Raji (cell line): Measurements from ENCODE around the gene NECAB2.

Experiments used
- POLR2A ChIP-seq: IDR thresholded peaks from 2 replicates; pipeline ENCODE4 v1.6.1; 2011; ENCODE audit warnings: low read depth, low read length, control low read depth; ENCODE audit not compliant: insufficient read depth

Gene NECAB2

DNA sequence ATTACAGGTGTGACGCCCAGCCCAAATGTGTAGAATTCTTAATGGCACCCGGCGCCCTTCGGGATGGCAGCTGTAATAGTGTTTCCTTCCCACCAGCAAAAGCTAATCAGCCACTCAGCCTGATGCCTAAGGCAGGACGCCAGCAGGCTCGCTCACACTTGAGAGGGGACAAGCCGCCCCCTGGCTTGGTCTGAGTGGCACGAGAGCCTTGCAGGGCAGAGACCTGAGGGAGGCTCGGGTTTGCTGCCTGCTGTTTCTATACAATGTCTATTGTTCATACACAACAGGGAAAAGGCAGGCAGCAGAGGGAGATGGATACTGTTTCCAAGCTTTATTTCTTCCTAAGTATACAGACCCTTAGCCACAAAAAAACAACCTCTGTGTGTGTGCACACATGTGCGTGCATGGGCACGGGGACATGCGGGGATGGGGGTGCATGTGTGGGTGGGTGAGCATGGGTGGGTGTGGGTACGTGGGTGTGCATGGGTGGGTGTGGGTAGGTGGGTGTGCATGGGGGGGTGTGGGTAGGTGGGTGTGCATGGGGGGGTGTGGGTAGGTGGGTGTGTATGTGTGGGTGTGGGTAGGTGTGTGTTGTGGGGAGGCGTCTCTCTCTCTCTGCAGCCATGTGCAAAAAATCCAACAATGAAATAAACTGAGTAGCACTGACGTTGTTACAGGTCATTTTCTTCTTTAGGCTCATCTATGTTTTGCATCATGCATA, 64.6 kb downstream of the NECAB2 start:
- TF ChIP-seq POLR2A: no peak

DNA sequence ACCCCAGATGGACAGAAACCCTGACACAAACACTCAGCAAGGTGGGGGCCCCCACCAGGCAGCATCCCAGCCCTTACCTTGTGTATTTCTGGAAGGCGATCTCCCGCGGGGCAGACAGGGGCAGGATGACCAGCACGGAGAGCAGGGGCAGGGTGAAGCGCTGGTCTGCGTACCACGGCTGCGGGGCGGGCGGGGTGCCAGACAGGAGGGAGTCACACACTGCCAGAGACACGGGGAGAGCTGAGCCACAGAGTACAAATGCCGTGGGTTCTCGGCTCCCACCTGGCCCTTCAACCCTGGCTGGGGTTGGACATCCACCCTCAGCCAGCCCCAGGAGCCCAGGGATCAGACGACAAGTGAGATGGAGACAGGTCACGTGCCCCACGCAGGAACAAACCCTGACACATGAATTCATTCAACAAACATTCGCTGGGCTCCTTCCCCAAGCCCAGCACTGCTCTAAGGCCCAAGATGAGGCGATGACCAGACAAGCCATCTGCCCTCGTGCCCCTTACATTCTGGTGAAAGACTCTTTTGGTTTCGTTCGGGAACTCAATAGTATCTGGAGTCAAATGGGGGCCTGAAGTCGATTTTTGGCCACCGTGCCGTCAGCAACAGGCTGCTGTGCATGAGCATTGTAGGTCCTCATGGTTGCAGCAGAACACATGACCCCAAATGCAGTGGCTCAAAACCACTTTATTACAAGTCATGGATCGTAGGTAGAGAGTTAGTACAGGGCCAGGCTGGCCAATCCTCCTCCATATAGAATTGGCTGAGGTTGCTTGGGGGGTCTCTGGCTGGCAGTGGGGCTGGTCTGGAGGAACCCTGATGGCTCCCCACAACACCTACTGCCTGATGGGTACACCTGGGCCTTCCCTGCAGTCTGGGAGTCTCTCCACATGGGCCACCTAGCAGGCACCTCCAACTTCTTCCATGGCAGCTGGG, 65.5 kb downstream of the NECAB2 start:
- no peak for TF ChIP-seq POLR2A

DNA sequence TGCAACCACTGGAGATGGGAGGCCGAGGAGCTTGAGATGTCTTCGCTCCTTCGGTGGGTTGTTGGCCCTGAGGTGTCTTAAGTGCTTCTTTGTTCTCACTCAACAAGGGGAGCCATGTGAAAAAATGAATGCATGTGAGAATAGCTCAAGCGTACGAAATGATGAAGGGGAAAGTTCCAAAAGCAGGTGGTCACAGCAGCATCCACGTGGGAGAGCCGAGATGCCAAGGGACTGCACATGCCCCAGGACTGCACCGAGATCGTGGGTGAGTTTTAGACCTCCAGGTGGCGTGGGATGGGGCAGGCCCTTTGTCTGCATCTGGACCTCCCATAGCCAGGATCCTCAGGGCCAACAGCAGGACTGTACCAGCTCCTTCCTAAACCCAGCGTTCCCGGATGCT, 66.5 kb downstream of the NECAB2 start:
- no peak for TF ChIP-seq POLR2A

DNA sequence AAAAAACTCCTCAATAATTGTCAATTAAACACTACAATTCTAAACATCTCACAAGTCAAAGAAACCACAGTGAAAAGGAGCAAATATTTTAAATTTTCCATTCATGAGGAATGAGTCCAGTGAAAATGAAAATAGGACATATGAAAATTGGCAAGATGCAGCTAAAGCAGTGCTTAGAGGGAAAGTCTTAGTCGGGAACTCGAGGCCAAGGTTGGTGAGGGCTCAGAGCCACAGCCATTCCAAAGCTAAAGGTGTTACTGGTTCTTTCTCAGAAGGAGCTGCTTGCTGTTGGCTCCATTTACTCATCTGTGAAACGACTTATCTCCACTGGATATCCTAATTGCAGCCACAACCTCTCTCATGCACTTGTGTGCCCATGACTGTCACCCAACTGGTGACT, 68.1 kb downstream of the NECAB2 start:
- TF ChIP-seq POLR2A: no peak

DNA sequence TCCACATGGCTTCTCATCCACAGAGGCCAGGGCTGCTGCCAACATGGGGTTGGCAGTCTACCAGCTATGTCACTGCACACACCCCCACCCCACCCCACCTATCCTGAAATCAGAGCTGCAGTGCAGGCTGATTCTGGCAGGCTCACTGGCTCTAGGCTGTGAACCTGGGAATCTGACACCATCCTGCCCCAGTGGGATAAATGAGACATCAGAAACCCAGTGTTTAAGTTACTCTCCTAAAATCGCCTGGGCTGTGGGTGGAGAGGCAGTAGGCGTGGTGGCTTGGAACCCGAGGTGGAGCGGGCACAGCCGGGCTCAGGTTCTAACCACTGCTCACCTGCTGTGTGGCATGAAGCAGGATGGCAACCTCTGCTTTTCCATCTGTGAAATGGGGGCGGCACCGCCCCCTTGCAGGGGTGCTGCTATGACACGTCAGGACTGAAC, 69.0 kb downstream of the NECAB2 start:
- no peak for TF ChIP-seq POLR2A

DNA sequence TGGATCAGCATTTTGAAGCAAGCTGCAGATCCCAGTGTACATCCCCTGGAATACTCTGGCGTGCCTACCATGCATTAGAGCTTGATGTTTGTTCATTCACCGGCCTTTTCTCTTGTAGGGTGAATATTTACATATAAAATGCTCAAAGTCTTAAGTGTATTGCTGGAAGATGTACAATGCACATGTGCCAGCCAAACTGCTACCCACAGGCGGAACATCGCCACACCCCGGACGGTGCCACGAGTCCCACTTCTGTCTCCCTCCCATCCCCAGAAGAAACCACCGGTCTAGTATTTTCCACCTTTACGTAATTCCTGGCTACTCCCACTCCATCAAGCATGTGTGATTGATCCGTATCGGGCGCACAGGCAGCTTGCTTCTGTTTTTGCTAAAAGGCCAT, 70.4 kb downstream of the NECAB2 start:
- no peak for TF ChIP-seq POLR2A

DNA sequence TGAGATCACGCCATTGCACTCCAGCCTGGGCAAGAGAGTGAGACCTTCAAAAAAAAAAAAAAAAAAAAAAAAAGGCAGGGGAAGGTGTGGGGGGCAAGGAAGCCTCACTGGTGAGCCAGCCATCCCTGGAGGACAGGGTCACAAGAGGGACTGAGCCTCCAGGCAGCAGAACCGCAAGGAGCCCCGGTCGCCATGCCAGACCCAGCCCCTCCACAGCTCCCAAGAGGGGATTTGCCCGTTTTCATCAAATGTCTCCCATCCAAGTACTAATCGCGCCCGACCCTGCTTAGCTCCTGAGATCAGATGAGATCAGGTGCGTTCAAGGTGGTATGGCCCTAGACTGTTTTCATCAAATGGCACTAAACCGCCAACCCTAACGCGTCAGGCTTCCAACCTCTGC, 71.7 kb downstream of the NECAB2 start:
- no peak for TF ChIP-seq POLR2A

DNA sequence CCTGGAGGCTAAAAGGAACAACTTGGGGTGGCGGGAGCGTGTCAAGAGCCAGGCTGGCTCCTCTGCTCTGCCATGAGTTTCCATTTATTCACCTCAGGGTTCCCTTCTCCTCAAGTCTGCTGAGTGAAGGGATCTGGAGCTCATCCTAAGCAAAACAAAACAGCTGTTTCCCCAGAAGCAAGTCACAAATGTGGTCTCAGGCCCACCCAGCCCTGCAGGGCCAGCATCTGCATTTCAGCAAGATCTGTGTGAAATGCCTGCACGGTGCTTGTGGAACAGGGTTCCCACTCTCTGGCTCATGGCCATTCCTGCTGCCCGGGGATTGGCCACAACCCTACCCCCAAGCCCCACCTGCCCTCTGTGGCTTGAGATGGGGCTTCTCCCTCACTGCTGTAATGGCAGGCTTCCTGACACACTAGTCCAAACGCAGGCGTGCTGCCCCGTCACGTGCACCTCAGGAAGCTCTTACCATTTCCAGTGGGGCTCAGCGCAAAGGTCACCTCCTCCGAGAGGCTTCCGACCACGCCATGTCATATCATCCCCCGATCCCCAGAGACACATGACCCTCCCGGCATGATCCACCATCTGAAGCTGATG, 72.3 kb downstream of the NECAB2 start:
- no peak for TF ChIP-seq POLR2A

DNA sequence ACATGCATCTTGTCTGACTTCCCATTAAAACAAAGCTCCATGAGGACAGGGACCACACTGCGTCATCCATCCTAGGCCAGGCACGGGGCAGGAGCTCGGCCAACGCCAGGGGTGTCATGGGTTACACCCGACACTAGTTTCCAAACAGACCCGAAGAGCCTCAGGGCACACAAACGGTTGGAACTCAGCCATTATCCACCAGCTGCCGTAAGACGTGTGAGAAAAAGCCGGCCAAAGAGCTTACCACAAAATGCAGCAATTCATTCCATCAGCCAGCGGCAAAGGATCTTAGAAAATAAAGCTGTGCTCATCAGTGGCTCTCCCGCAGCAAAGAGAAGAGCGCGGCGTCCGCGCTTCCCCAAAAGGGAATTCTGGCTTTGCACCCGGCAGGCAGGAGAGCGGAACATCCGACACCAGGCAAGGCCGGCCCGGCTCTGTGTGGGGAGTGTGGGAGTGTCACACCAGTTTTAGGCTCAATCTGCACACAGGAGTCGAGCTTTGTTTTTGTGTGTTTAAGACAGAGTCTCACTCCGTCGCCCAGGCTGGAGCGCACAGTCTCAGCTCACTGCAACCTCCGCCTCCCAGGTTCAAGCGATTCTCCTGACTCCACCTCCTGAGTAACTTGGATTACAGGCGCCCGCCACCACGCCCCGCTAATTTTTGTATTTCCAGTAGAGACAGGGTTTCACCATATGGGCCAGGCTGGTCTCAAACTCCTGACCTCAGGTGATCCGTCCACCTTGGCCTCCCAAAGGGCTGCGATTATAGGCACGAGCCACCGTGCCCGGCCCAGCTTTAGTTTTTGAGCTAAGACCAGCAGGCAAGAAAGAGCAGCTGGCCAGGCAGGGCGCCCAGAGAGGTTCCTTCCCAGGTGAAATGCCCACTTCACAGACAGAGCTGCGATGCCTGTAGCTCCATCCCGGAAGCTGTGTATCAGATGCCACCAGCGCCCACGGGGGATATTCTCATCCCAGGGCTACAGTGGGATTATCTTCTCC, 73.1 kb downstream of the NECAB2 start:
- TF ChIP-seq POLR2A: no peak

DNA sequence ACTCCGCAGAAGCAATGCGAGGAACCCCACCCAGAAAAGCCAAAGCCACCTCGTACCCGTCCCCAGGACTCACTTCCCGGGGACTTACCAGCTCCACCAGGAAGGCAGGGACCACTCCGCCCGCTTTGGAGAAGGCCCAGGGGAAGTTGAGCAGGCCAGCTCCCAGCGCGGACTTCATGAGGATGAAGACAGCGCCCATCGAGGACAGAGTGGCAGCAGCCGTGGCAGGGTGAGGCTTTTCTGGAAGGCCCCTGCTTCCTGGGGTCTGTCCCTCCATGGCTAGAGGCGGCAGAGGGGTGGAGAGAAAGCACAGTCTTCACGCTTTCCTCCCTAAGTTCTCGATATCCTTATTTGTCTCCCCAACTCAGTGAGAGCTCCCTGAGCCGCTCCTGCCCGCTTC, 73.8 kb downstream of the NECAB2 start:
- TF ChIP-seq POLR2A: no peak

DNA sequence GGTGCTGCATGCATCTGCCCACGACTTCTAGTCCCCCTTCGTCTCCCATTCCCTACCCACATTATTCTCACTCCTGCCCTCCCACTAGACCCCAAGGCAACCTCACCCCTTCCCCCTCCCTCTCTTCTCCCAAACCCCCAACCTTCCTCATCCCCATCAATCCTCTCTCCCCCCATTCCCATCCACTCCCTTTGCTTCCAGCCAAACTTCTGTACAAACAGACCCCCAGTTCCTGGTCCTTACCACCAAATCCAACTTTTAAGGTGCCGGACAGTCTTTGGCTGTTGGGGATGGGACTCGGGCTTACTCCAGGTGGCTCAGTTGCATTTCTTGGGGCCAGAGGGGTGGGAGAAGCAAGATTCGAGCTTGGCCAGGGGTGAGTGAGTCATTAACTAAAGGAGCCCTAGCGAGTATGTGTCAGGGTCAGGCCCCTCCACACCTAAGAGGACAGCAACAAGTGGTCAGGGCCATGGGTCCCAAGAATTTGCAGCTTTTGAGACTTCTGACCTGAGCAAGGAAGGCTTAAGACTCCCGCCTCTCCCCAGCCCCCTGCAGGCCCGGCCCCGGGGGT, 74.3 kb downstream of the NECAB2 start, which contains the start of gene SLC38A8:
TSS of gene SLC38A8 (minus strand) at position 488 of the 571 bp plus-strand sequence. CDS start 638 bp downstream, outside the sequence.
- TF ChIP-seq POLR2A: no peak

DNA sequence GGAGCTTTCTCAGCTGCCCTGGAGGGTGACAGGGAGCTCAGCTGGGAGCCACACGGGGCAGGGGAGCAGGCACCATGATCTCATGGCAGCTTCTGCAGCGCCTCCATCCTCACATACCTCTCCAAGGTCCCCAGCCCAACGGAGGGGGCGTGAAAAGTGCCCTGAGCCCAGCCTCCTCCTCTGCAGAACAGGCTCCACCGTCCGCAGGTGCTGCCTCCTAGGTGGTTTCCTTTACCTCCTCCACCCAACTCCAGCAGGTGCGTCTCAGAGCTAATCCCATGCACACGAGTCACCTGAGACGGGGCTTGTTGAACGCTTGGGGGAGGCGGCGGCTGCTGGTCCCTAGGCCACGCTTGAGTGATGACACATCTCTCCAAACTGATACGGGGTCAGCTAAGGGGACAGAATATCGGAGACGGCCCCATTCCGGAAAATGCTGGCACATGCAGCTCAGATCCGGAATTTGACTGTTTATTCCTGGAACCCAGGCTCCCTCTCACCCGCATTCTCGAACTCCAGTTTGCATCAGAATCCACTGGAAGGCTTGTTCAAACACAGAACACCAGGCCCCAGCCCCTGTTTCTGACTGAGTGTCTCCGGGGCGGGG, 74.9 kb downstream of the NECAB2 start:
- TF ChIP-seq POLR2A: no peak

DNA sequence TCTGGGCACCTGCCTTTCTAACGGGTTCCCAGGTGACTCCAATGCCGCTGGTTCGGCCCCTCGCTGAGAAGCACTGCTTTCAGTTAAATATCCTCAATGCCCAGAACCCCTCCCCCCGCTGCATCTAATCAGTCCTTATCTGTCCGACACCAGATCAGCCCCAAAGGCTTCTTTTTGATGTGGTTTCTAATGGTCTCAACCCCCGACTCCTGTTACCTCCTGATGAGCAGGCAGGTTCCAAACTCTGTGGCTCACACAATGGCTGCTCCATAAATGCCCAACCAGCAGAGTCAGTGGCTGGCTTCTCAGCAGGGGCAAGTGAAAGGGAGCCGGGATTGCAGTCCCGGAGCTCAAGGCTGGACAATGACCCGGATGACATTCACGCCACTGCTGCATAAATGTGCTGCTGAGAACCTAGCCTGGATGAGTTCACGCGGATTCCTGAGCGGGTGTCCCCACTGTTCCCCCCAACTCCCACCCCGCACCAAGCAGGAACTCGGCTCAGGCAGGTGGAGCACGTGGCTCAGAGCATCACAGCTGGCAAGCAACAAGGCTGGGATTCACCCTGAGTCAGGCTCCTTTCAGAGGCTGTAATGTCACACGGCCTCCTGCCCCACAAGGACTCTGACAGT, 75.6 kb downstream of the NECAB2 start:
- TF ChIP-seq POLR2A: no peak

DNA sequence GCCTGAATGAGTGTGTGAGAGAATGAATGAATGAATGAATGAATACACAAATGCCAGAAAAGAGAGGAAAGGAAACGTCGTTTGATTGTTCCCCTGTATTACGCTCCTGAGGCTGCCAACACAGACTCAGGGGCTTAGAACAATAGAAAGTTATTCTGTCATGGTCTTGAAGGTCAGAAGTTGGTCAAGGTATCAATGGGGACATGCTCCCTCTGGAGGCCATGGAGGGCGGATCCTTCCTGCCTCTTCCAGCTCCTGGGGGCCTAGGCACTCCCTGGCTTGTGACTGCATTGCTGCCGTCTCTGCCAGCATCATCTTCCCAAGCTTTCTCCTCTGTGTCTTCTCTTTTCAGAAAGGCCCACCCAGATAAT, 76.1 kb downstream of the NECAB2 start:
- no peak for TF ChIP-seq POLR2A
